SK-N-SH treated with all-trans-retinoic acid at 6 μM for 48 hours (cell line): Measurements from ENCODE around the gene TRPM7.

Experiments used
- ARNTL ChIP-seq: fragments of 450-650 bp; formaldehyde crosslinking; IDR thresholded peaks from 2 replicates; pipeline ENCODE4 v1.5.0; 2020; ENCODE audit warnings: low read depth, mild to moderate bottlenecking, moderate library complexity, borderline replicate concordance
- CSDC2 ChIP-seq: fragments of 250-450 bp; sonication (Bioruptor Pico); IDR thresholded peaks from 2 replicates; pipeline ENCODE4 v1.5.0; 2020; ENCODE audit warnings: mild to moderate bottlenecking, moderate library complexity
- GLIS3 ChIP-seq: fragments of 250-450 bp; sonication (Bioruptor Pico); IDR thresholded peaks from 2 replicates; pipeline ENCODE4 v1.5.0; 2020; ENCODE audit warnings: mild to moderate bottlenecking, moderate library complexity
- PPARA ChIP-seq: fragments of 250-450 bp; sonication (Bioruptor Pico); IDR thresholded peaks from 2 replicates; pipeline ENCODE4 v1.5.0; 2020; ENCODE audit warnings: mild to moderate bottlenecking, borderline replicate concordance
- TSHZ2 ChIP-seq: fragments of 250-450 bp; sonication (Bioruptor Pico); IDR thresholded peaks from 2 replicates; pipeline ENCODE4 v1.5.0; 2020; ENCODE audit warnings: mild to moderate bottlenecking, moderate library complexity
- ZFP30 ChIP-seq: fragments of 450-650 bp; formaldehyde crosslinking; IDR thresholded peaks from 2 replicates; pipeline ENCODE4 v1.5.0; 2022; ENCODE audit warnings: mild to moderate bottlenecking, moderate library complexity
- TF ChIP-seq, protein P1 (sequence below): fragments of 250-450 bp; sonication (Bioruptor Pico); IDR thresholded peaks from 2 replicates; pipeline ENCODE4 v1.8.0; 2020; ENCODE audit warnings: mild to moderate bottlenecking, moderate library complexity, borderline replicate concordance

DNA sequence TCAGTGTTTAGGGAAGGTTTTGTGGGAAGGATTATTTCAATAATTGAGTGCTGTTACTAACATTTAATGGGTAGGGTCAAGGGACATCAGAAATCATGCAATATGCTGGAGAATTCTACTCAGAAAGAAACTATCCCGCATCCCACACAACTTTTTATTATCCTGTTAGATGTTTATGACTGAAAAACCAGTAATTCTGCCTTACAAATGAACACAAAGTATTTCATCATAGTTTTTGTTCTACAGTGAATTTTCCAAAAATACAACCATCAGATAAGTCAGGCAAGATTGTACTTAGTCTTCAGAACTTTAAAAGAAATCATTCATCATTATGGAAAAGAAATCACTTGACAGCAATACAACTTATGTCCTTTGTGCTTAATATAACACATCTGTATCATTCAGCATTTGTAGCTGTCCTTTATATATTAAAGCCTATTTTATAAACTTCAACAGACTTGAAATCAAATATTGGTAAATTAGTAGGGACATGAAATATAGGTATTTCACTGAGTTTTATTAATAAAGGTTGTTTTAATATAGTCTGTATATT, 61.9 kb downstream of the TRPM7 start:
- TF ChIP-seq, protein P1, sequence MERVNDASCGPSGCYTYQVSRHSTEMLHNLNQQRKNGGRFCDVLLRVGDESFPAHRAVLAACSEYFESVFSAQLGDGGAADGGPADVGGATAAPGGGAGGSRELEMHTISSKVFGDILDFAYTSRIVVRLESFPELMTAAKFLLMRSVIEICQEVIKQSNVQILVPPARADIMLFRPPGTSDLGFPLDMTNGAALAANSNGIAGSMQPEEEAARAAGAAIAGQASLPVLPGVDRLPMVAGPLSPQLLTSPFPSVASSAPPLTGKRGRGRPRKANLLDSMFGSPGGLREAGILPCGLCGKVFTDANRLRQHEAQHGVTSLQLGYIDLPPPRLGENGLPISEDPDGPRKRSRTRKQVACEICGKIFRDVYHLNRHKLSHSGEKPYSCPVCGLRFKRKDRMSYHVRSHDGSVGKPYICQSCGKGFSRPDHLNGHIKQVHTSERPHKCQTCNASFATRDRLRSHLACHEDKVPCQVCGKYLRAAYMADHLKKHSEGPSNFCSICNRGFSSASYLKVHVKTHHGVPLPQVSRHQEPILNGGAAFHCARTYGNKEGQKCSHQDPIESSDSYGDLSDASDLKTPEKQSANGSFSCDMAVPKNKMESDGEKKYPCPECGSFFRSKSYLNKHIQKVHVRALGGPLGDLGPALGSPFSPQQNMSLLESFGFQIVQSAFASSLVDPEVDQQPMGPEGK (CRISPR knock-in tag) = no peak
- TF ChIP-seq ARNTL (CRISPR knock-in tag) = no peak
- TF ChIP-seq ZFP30 = no peak
- TF ChIP-seq TSHZ2 = no peak
- TF ChIP-seq PPARA = no peak
- no peak for TF ChIP-seq GLIS3
- no peak for TF ChIP-seq CSDC2 (CRISPR knock-in tag)
